NCI-H1436 (cell line): ENCODE results near the gene PGRMC2.

Experiments
- DNase-seq: peaks from one replicate; lab custom pipeline; 2025; lab: John Stamatoyannopoulos, UW

PGRMC2 gene, protein sequence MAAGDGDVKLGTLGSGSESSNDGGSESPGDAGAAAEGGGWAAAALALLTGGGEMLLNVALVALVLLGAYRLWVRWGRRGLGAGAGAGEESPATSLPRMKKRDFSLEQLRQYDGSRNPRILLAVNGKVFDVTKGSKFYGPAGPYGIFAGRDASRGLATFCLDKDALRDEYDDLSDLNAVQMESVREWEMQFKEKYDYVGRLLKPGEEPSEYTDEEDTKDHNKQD

GRCh38 chr4:128287141-128287870 lies at the start of gene PGRMC2:
Gene PGRMC2 (minus strand): TSS chr4:128287813. CDS start chr4:128287790, 23 bp downstream.
- DNase-seq: peak; percentile 13

GRCh38 chr4:128335541-128335940 lies 47.9 kb upstream of the PGRMC2 start:
- no peak for DNase-seq

GRCh38 chr4:128334256-128334655 lies 46.6 kb upstream of the PGRMC2 start:
- no peak for DNase-seq

DNA sequence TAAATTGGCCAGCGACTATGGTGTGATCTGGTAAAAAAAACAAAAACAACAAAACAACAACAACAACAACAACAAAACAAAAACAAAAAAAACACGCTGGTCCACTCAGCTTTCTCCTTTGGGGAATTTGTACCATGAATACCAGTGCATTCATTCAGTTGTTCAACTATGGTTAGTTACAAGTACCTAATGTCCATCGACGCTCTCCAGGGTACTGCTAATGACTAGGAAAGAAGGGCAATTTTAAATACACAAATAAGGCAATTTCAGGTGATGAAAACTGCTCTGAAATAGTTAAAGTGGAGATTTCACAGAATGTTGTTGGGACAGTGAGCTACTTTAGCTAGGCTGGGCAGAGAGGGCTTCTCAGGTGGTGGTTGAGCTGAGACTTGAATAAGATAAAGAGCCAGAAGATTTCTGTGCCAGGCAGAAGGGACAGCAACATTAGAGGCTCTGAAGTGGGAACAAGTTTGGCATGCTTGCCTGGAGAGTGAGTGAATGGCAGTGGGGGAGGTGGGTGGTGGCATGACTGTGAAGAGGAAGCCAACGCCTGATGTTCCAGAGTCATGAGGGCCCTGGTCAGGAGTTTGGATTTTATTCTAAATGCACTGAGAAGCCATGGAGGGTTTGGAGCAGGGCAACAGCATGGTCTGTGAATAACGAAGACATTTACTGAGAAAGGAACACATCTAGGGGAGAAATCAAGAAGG lies 45.9 kb upstream of the PGRMC2 start:
- DNase-seq: no peak

GRCh38 chr4:128332081-128332480 lies 44.5 kb upstream of the PGRMC2 start:
- no peak for DNase-seq

- DNase-seq: no peak
Observed at GRCh38 chr4:128329638-128330037, 42.0 kb upstream of the PGRMC2 start.

DNA sequence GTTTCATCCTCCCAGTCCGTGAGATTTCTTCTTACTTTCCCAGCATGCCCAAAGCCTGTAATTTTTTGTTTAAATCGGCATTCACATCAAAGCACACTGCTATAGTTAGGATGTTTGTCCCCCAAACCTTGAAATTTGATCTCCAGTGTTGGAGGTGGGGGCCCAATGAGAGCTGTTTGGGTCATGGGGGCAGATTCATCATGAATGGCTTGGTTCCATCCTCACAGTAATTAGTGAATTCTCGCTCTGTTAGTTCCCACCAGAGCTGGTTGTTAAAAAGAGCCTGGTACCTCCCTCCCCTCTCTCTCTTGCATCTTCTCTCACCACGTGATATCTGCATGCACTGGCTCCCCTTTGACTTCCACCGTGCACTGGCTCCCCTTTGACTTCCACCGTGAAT lies 40.5 kb upstream of the PGRMC2 start:
- no peak for DNase-seq

GRCh38 chr4:128323401-128323800 lies 35.8 kb upstream of the PGRMC2 start:
- DNase-seq: no peak

DNA sequence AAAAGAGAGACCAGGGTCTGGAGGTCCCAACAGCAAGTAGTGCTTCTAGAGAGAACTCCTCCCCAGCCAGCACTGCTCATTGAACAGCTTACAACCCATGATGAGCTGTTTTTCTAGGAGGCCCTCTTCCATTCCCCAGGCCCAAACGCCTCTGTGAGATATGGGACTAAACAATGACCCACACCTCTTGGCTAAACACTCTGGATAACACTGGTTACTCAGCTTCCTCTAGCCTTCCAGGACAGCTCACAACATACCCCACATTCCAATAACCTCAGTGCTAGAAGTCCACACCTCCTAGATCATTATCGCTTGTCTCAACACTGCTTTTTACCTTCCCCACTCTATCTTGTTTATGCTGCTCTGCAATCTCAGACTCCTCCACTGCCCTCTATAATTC lies 35.4 kb upstream of the PGRMC2 start:
- DNase-seq: no peak

- no peak for DNase-seq
Observed at GRCh38 chr4:128322311-128322710, 34.7 kb upstream of the PGRMC2 start.

DNA sequence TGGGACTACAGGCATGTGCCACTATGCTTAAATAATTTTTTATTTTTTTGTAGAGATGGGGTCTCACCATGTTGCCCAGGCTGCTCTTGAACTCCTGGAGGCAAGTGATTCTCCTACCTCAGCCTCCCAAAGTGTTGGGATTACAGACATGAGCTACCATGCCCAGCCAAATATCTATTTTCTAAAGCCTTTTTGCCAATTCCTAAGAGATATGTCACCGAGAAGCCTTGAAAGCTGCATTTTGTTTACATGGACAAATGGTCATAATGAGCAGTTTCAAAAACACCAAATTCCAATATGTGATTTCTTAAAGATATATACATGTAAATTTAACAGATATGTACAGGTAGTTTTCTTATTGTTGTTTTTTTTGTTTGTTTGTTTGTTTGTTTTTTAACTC lies 33.0 kb upstream of the PGRMC2 start:
- no peak for DNase-seq

GRCh38 chr4:128315756-128316520 lies 28.3 kb upstream of the PGRMC2 start:
- DNase-seq: no peak

DNA sequence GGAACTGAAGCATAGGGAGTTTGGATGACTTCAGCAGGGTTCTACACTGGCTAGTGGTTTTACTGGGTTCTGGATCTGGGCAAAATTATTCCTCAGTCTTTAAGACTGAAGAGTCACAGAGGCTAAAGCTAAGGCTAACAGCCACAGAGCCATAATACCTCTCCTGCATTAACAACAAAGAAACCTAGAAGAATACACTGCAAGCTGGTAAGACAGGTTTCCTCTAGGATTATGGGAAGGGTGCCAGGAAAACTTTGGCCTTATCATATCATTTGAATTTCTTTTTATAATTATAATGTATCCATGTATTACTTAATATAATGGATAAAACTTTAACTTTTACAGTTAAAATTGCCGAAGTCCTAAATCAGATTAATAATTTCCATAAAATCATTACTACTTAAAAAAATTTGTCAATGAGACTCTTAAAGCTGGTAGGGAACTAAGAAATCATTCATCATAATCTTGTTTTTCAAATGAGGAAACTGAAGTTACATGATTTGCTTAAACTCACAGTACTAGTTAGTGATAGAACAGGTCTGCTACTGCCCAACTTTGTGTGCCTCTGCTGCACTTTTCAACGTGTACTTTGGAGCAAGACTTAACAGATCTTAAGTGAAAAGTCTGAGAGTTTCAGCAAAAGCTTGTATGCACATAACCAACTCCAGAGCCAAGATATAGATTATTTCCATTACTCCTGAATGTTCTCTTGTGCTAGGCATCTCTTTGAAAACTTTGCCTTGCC lies 24.2 kb upstream of the PGRMC2 start:
- DNase-seq: no peak

GRCh38 chr4:128310266-128310697 lies 22.7 kb upstream of the PGRMC2 start:
- no peak for DNase-seq

DNA sequence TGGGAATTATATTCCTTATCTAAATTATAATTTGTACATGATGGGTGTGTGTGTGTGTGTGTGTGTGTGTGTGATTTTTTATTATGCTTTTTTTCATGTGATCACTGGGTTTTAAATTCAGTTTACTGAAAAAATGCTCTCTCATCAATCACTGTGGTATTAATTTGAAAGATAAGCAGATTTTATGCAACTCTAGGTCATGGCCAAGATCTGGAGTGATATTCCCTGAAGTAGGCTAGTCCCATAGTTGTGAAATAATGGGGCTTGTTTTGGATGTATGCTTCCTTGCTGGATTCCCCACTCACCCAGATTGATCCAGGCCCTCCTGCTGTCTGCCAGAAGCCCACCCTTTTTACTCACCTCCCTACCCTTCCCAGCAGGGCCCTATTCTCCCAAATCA lies 22.0 kb upstream of the PGRMC2 start:
- no peak for DNase-seq

DNA sequence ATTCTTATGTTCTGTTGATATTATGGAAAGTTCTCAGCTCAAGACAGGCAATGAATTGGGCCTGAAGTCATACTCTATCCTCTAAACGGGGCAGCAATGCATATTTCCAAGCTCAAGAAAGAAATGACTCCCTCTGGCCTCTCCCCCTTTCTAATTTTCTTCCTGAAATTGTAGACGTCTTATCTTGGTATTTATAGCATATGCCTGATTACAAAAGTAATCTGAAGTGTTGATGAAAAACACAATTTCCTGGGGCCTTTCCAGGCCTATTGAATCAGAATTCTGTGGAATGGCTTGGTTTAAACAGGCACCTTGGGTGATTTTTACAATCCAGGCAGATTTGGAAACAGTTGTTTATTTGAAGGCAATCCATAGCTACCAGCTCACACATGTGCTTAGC lies 21.4 kb upstream of the PGRMC2 start:
- DNase-seq: no peak

- DNase-seq: no peak
Observed at GRCh38 chr4:128307123-128307571, 19.5 kb upstream of the PGRMC2 start.

GRCh38 chr4:128305942-128306341 lies 18.3 kb upstream of the PGRMC2 start:
- DNase-seq: no peak

DNA sequence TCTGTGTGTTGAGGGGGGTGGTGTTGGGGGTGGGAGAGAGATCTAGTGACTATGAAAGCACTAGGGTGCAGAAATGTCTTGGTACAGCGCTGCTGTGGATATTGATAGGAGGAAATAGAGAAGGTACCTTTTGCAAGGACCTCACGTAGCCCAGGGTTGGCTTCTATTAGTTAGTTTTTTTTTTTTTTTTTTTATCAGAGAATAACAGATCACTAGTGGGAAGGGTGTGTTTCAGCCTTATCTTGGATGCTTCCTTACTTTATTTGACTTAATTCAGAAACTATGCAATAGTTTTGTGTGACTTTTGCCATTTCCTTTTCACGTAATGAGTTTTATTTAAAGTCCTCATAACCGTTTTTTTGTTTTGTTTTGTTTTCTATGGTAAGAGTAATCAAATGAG lies 16.4 kb upstream of the PGRMC2 start:
- no peak for DNase-seq

DNA sequence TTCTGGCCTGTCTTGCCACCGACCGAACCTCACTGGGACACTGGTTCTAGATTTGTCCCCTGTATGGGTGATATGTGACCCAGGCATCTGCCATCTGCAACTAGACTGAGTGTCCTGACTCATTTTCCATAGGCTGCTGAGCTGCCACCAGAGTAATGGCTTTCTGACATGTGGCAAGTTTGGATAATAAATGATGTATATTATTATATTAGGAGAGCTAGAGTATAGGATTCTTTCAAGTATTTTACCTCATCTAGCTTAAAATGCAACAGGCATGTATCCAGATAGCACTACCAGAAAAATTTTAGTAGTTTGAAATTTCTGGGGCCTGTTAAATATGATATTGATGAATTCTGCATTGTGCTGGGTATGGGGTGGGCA lies 15.8 kb upstream of the PGRMC2 start:
- no peak for DNase-seq

GRCh38 chr4:128301979-128302378 lies 14.4 kb upstream of the PGRMC2 start:
- no peak for DNase-seq

GRCh38 chr4:128299848-128300247 lies 12.2 kb upstream of the PGRMC2 start:
- DNase-seq: no peak
